Skin epidermis (tissue), 12 donors: ENCODE results near the gene SSTR1.
A peak's percentile ranks its signal among the peaks of the same experiment; 100 is the strongest.
"Not testable (repeated sequence)": the region's sequence is repeated elsewhere in the genome, so short reads cannot be mapped to it uniquely, and the experiment has no call there.

Experiments used
- H3K27ac ChIP-seq, 21 experiments: fragments of 200-600 bp; sonication (generic) in 11 of 21; one replicate each; pipeline ENCODE4 v1.5.0; 2020; ENCODE audit warnings: mild to moderate bottlenecking in 3 of 21, inconsistent platforms in 2 of 21, moderate library complexity in 2 of 21
- H3K4me3 ChIP-seq, 7 experiments: fragments of 200-600 bp; sonication (generic) in 2 of 7; one replicate each; pipeline ENCODE4 v1.5.0; 2020; ENCODE audit warnings: inconsistent platforms in 2 of 7, mild to moderate bottlenecking in 2 of 7, moderate library complexity in 1 of 7

Gene SSTR1, protein sequence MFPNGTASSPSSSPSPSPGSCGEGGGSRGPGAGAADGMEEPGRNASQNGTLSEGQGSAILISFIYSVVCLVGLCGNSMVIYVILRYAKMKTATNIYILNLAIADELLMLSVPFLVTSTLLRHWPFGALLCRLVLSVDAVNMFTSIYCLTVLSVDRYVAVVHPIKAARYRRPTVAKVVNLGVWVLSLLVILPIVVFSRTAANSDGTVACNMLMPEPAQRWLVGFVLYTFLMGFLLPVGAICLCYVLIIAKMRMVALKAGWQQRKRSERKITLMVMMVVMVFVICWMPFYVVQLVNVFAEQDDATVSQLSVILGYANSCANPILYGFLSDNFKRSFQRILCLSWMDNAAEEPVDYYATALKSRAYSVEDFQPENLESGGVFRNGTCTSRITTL

DNA sequence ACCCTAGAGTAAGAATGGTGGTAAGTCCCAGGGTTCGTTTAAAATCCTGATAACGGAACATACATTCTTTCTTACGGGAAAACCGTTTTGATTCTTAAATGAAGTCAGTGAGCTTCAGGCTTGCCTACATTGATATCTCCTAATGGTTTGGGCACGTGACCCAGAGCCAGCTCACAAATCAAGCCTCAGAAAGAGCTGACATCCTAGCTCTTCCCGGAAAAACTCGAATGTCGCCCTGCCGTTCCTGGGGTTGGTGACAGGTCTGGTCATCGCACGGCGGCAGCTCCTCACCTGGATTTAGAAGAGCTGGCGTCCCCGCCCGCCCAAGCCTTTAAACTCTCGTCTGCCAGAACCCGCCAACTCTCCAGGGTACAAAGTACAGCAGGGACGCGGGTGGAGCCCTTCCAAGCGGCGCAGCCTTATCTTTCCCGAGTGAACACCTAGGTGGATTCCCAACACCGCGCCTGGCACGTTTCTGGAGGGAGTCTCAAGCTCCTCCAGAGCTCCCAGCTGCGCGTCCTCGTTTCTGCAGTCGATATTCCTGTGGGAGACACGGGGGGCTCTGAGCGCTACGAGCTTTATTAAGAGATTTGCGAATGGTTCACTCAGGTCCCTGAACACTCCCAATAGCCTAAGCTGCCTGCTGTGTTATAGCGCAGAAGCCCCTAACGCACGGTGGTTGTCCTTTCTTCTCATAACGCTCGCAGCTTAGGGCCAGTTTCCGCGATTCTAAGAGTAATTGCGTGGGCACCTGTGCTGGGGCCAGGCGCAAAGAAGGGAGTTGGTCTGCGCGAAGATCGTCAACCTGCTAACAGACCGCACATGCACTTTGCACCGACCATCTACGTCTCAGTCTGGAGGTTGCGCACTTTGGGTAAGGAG, at the start of gene SSTR1:
TSS of gene SSTR1 (plus strand) at position 169 of the 882 bp plus-strand sequence. CDS start 1,486 bp downstream, outside the sequence.
- H3K27ac ChIP-seq, result no peak within 1 kb of the TSS

DNA sequence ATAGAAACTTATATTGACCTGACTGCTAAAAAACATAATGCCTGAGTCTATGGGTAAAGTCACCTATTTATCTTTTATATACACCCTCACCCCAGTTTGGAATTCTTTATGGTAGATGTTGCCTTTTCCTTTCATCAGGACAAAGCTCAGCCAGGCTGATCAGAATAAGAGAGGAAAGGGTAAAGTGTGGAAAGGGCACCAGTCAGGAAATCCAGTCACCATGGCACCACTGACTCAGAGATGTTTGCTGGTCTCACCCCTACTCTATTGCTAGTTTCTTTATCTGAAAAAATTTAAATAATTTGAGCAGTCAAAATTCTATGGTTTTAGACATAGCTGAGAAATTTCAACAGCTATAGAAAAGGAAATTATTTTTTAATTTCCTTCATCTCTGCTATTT, 49.2 kb upstream of the SSTR1 start:
- no peak overlapping the region for H3K27ac ChIP-seq
- no peak overlapping the region for H3K4me3 ChIP-seq

More for the DNA sequence above, at the start of gene SSTR1:
- peak within 1 kb of the TSS in 3 of 7 experiments; percentile 7 to 32 (median 31) for H3K4me3 ChIP-seq

DNA sequence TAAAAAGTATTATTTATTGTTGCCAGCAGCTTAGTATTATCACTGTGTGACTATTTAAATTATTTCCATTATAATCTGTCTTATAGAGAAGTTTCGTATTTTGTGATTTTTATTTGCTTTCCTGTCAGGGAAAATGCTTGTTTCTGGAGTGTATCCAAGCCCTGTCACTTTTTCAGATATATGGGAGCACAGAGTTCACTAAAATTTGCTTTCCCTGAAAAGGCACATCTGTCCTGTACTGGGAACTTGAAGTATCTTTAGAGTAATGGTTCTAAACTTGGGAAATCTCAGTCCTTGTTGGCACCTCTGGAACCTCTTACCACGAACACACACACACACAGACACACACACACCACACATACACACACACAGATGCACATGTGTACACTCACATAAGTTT, 39.3 kb upstream of the SSTR1 start:
- no peak overlapping the region for H3K4me3 ChIP-seq

DNA sequence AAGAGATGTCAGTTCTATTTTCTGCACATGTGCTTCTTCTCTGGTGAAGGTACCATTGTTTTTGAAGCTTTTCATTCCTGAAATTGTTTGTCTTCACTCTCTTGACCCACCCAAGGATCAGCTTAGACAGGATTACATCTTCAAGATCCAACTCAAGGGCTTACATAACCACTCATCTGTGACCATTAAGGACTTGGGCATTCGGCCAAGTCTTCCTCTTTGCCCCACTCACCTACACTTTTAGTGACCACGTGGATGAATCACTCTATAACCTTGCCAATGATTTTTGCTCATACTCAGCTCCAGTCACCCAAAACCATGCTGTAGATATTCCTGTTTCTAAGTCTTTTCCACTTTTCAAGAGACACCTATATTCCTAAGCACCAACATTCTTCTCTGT, 36.5 kb upstream of the SSTR1 start:
- Histone ChIP-seq H3K27ac (no peak overlapping the region), H3K4me3 (no peak overlapping the region)

More for the DNA sequence above, 39.3 kb upstream of the SSTR1 start:
- no peak overlapping the region for H3K27ac ChIP-seq

DNA sequence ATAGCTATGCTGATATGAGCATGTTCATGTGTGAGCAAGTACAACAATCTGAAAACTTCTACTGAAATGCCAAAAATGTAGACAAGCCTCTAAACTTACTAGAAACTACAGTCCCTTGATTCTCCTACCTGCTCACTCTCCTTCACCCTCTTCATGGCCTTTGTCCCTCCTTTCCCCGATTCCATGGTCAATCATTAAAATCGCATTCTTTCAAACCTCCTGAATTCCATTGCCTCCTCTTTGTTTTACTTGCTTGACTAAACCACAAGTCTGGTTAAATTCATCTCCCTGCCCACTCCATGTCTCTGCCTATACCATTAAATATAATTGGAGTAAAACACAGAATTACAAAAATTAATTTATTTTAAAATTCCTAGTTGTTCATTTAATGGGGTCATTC, 33.0 kb upstream of the SSTR1 start:
- Histone ChIP-seq H3K27ac (no peak overlapping the region), H3K4me3 (no peak overlapping the region)

DNA sequence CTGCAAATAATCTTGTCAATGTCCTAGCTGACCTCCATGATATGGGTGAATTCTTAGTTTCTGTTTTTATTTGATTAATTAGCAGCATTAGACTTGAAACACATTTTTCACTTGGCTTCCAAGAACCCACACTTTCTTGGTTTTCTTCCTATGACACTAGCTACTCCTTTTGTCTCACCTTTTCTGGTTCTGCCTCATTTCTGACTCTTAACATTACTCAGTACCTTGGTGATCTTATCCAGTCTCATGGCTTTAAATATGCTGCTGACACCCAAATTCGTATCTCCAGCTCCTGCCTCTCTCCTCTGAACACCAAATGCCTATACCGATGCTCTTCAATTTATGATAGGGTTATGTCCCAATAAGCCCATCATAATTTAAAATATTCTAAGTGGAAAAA, 32.0 kb upstream of the SSTR1 start:
- H3K4me3 ChIP-seq, result no peak overlapping the region
- no peak overlapping the region for H3K27ac ChIP-seq

DNA sequence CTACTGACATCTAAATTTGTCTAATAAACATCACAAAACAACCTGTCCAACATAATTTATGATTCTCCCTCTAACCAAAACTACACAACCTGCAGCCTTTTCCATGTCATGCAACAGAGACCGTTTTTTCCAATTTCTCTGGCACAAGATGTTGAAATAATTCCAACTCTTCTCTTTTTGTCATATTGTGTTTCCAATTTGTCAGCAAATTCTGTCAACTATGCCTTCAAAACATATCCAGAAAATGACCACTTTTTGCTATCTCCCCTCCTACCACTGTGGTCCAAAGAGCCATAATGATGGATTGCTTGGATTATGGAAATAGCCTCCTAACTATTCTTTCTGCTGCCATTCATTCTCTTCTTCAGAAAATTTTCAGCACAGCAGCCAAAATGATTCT, 31.3 kb upstream of the SSTR1 start:
- no peak overlapping the region for H3K4me3 ChIP-seq

DNA sequence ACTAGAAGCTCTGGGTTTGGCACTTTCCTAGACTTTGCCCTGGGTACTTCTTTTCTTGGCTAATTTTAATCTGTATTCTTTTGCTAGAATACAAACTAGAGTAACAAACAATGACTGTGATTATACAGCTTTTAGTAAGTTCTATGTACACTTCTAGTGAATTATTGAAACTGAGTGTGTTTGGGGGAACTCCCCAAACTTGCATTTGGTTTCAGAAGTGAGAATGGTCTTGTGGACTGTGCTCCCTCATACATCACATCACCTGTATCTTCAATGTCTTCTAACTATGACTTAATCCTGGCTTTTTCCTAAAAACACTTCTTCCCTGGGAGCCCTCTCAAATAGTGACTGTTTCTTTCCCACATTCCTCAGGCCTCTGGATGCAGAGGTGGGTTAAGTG, 23.6 kb upstream of the SSTR1 start:
- Histone ChIP-seq H3K4me3 (no peak overlapping the region), H3K27ac (no peak overlapping the region)

More for the DNA sequence above, 31.3 kb upstream of the SSTR1 start:
- no peak overlapping the region for H3K27ac ChIP-seq

DNA sequence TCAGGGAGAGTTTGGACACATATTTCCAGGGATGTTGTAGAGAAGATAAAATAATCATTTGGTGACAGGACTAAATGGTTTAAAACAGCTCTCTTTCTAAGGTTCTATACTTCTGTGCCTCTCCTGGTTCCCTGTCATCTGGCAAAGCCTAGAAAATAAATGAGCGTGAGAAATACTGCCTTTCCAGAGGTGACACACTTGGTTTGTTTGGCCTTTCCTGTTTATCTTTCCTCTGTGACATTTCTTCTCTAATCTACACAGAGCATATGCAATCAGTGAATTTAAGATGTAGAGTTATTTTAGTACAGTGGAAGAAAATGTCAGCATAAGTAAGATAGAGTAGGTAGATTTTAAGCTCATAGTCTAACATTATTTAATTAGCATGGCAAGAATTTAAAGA, 22.0 kb upstream of the SSTR1 start:
- Histone ChIP-seq H3K27ac (no peak overlapping the region), H3K4me3 (no peak overlapping the region)

DNA sequence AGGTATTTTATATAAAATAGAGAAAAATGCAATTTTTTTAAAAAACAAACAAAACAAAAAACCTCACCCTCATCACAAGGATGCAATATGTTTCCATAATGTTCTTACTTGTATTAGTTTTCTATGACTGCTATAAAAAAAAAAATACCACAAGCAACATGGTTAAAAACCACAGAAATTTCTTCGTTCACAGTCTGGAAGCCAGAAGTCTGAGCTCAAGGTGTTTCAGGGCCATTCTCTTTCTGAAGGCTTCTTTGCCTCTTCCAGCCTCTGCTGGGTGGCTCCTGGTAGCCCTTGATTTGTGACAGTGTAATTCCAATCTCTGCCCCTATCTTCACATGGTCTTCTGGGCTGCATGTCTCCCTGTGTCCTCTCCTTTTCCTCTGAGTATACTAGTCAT, 21.5 kb upstream of the SSTR1 start:
- Histone ChIP-seq H3K4me3 (no peak overlapping the region), H3K27ac (no peak overlapping the region)

DNA sequence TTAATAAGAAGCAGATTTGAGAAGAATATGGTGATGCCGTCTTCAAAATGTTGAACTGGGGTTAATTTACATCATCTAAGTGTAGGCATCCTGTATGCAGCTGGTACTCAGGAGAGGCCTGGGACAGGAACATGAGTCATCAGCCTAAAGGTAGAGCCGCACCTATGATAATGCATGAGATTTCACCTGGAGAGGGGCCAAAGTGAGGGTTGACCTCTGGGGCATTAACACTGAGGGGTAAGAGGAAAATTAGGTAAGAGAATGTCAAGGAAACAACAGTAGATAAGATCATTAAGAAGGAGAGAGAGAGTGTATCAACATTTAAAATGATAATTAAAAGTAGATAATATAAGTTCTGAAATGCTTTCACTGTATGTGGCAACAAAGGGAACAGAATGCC, 20.2 kb upstream of the SSTR1 start:
- no peak overlapping the region for H3K27ac ChIP-seq
- H3K4me3 ChIP-seq, result no peak overlapping the region

DNA sequence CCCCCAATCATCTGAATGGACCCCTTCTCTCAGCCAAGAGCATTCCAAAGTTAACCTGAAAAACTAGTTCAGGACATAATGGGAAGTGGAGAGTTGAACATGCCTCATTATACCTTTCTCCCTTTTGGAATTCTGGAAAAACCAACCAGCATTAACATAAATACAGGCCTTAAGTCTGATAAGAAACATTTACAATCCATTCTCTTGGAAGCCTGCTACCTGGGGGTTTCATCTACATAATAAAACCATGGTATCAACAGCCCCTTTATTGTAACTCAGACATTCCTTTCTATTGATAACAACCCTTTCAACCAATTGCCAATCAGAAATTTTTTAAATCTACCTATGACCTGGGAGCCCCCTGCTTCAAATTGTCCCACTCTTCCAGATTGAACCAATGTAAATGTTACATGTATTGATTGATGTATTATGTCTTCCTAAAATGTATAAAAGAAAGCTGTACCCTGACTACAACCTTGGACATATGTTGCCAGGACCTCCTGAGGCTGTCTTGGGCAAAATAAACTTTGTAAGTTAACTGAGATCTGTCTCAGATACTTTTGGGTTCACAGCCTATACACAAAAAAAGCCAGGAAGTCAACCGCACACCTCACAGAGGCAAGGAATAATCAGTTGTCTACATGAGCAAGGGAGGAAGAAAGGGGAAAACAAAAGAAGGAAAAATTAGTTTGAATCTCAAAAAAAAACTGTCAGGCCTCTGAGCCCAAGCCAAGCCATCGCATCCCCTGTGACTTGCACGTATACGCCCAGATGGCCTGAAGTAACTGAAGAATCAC, 17.6 kb upstream of the SSTR1 start:
- no peak overlapping the region for H3K27ac ChIP-seq
- H3K4me3 ChIP-seq, result no peak overlapping the region

DNA sequence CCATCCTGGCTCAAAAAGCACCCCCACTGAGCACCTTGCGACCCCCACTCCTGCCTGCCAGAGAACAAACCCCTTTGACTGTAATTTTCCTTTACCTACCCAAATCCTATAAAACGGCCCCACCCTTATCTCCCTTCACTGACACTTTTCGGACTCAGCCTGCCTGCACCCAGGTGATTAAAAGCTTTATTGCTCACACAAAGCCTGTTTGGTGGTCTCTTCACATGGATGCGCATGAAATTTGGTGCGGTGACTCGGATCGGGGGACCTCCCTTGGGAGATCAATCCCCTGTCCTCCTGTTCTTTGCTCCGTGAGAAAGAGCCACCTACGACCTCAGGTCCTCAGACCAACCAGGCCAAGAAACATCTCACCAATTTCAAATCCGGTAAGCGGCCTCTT, 16.9 kb upstream of the SSTR1 start:
- H3K27ac ChIP-seq, H3K4me3 ChIP-seq: not testable (repeated sequence)

DNA sequence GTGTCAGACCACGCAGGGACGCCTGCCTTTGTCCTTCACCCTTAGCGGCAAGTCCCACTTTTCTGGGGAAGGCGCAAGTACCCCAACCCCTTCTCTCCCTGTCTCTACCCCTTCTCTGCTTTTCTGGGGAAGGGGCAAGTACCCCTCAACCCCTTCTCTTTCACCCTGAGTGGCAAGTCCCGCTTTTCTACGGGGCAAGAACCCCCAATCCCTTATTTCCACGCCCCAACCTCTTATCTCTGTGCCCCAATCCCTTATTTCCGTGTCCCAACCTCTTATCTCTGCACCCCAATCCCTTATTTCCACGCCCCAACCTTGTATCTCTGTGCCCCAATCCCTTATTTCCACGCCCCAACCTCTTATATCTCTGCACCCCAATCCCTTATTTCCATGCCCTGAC, 16.2 kb upstream of the SSTR1 start:
- not testable (repeated sequence) for H3K4me3 ChIP-seq

DNA sequence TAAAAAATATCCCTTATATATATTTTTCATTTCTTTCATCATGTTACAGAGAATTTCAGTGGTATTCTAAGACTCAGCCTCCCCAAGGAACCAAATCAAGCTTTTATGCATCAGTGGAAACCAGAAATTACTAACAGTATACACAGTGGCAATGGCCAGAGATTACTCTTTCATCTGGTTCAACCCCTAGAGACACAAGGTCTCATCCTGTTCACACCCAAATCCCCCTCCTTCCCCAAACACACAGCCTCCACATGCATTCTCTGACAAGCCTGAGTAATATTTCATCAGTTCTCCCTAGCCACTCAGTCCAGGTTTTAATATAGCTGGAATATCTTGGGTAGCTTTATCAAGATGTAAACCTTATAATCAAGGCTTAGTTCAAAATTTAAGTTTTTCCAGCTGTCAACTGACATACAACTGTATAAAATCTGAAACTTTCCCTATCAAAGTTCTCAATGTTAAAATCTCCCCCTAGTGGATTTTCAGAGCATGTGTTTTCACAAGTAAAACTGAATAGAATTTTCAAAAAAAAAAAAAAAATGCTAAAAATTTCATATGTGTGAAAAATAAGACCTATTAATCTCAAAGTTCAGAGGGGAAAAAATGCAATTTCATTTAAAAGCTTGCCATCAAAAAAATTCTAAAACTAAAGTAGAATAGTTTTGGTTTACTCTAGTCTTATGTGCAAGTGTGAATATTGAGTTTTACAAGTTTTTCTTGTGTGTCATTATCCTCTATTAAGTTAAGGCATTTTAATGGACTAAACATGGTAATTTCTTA, 10.5 kb upstream of the SSTR1 start:
- no peak overlapping the region for H3K27ac ChIP-seq
- no peak overlapping the region for H3K4me3 ChIP-seq

More for the DNA sequence above, 16.2 kb upstream of the SSTR1 start:
- H3K27ac ChIP-seq, result not testable (repeated sequence)

DNA sequence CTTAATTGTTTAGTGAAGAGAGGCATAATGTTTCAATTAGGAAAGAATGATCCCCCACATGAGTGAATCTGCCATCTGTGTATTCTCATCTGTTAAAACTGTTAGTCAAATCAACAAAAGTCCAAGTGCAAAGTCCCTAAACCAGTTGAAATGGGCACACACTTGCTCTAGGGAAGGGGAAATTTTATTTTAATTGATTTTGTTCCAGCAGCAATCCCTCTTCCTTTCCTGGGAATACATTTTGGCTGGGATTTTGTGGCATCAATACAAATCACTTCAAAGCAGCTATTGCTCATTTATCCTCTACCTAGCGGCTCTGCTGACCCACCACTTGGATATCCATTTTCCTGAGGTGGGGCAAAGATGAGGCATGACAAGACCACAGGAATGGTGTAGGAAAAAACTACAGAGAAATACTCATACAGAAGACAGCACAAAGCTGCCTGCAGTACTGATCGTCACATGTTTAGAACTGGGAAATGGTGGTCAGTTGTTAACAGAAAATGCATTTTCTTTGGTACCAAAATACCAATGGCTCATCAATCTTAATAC, 9.8 kb upstream of the SSTR1 start:
- H3K27ac ChIP-seq, result no peak overlapping the region
- no peak overlapping the region for H3K4me3 ChIP-seq

DNA sequence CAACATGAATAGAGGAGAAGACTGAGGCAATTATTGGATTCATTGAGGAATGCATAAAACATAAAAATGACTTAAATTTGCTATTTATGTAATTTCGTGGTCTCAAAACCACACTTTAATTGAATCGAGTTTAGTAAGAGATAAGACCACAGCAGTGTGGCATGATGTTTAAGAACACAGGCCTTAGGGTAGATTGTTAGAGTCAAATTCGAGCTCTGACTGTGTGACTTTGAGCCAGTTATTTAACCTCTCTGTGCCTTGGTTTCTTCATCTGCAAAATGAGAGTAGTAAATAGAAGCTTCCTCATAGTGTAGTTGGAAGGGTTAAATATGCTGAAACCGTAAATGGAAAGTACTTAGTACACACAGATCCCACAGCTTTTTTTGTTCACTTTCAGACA, 9.3 kb upstream of the SSTR1 start:
- Histone ChIP-seq H3K27ac (no peak overlapping the region), H3K4me3 (no peak overlapping the region)

DNA sequence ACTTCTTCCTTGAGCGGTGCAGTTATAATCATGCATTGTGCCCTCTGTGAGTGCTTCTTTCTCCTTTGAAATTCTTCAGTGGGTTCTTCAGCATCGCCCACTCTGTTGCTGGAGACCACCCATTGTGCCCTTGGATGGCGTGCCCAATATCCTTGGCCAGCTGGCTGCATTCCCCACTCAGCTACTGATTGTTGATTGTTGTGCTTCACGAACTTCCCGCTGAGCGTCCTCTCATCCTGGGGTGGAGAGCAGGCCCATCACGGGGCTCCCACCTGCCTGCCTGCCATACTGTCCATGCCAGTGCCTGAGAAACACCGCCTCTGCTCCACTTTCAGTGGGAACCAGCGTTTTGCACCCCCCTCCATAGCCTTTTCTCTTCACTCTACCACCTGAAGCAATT, 8.6 kb upstream of the SSTR1 start:
- H3K4me3 ChIP-seq, result no peak overlapping the region
- no peak overlapping the region for H3K27ac ChIP-seq

DNA sequence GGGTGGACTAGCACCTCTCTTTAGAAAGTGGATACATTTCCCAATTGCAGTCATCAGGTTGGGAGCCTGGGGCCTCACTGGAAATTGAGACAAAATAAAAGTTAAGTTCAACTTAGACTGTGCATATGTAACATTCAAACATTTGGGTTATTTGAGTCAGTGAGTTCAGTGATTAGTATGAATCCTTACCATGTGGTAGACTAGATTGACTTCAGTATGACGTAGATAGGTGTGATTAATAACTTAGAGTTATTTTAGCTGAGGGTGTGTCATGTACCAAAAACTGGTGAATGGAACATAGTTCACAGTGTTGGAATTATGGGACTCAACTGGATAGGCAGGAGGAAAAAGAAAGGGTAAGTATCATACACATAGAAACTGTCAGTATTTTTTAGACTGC, 8.0 kb upstream of the SSTR1 start:
- H3K4me3 ChIP-seq, result no peak overlapping the region
- H3K27ac ChIP-seq, result no peak overlapping the region
